Hepatocyte (in vitro differentiated cells): ENCODE results near the gene PTPRO. TPM values are rescaled to one million over a fixed set of nuclear protein-coding genes. Genes with fewer than 3 reads are reported as not detected.

ENCODE experiments used
- DNase-seq: peaks from one replicate; pipeline ENCODE4 v3.0.0-alpha.2; 2016; ENCODE audit warnings: low spot score
- H2AFZ ChIP-seq: fragments of 200-600 bp; sonication (generic); 2 replicates; pipeline ENCODE4 v1.6.0; 2016; ENCODE audit warnings: antibody characterized with exemption, mild to moderate bottlenecking
- H3K27ac ChIP-seq: fragments of 200-600 bp; sonication (generic); 2 replicates; pipeline ENCODE4 v1.5.1; 2016; ENCODE audit warnings: mild to moderate bottlenecking
- H3K27me3 ChIP-seq: fragments of 200-600 bp; sonication (generic); 2 replicates; pipeline ENCODE4 v1.6.1; 2016
- H3K36me3 ChIP-seq: fragments of 200-600 bp; sonication (generic); replicated peaks from 2 replicates; pipeline ENCODE4 v1.5.1; 2016; ENCODE audit warnings: low read depth; ENCODE audit not compliant: insufficient read depth
- H3K4me1 ChIP-seq: fragments of 200-600 bp; sonication (generic); 2 replicates; pipeline ENCODE4 v1.5.1; 2016; ENCODE audit warnings: mild to moderate bottlenecking, moderate library complexity; ENCODE audit not compliant: insufficient read depth
- H3K4me2 ChIP-seq: fragments of 200-600 bp; sonication (generic); 2 replicates; pipeline ENCODE4 v1.6.0; 2016
- H3K4me3 ChIP-seq: fragments of 200-600 bp; sonication (generic); 2 replicates; pipeline ENCODE4 v1.5.1; 2016; ENCODE audit warnings: mild to moderate bottlenecking
- H3K79me2 ChIP-seq: fragments of 200-600 bp; sonication (generic); 2 replicates; pipeline ENCODE4 v1.6.0; 2017; ENCODE audit warnings: mild to moderate bottlenecking
- H3K9me2 ChIP-seq: fragments of 200-600 bp; sonication (generic); replicated peaks from 2 replicates; pipeline ENCODE4 v1.6.0; 2017; ENCODE audit warnings: mild to moderate bottlenecking; ENCODE audit not compliant: insufficient read depth
- H3K9me3 ChIP-seq: fragments of 200-600 bp; sonication (generic); 2 replicates; pipeline ENCODE4 v1.5.1; 2016; ENCODE audit warnings: low read depth, mild to moderate bottlenecking
- H4K20me1 ChIP-seq: fragments of 200-600 bp; sonication (generic); 2 replicates; pipeline ENCODE4 v1.6.0; 2016; ENCODE audit warnings: mild to moderate bottlenecking; ENCODE audit not compliant: insufficient read depth, poor library complexity, severe bottlenecking
- EZH2 ChIP-seq: fragments of 200-600 bp; sonication (generic); IDR thresholded peaks from 2 replicates; pipeline ENCODE4 v1.6.1; 2016; ENCODE audit warnings: antibody characterized with exemption, mild to moderate bottlenecking, borderline replicate concordance
- EZH2phosphoT487 ChIP-seq: fragments of 200-600 bp; sonication (generic); IDR thresholded peaks from one replicate; pipeline ENCODE4 v1.6.1; 2018; ENCODE audit warnings: antibody characterized with exemption, mild to moderate bottlenecking, low read depth, moderate library complexity; ENCODE audit not compliant: unreplicated experiment, severe bottlenecking
- WGBS: methylation state at CpG from one replicate; pipeline ENCODE4 v1.1.6; 2016; ENCODE audit warnings: low lambda C conversion rate; ENCODE audit errors: missing lambda C conversion rate; 5-methylcytosine and 5-hydroxymethylcytosine counted together
- polyA plus RNA-seq: library from polyadenylated mRNA; unstranded; fragments of >200 nt; fragmentation: Nextera tagmentation; extraction: Ambion mirVana; gene quantifications from 2 replicates; pipeline ENCODE4 v1.2.1, GENCODE V29; 2016
- total RNA-seq: library from RNA; depleted of rRNA; stranded (reverse); fragments of >200 nt; gene quantifications from 2 replicates; pipeline ENCODE4 v1.2.3, GENCODE V29; 2014
- TF ChIP-seq, protein P1 (sequence below): fragments of 200-600 bp; sonication (generic); IDR thresholded peaks from 2 replicates; pipeline ENCODE4 v1.5.1; 2016; ENCODE audit warnings: antibody characterized with exemption, mild to moderate bottlenecking; ENCODE audit not compliant: poor library complexity

PTPRO gene
- total and polyA plus RNA-seq, 2 experiments from 2014 or later = 0.60 to 0.65 TPM

GRCh38 chr12:15599266-15600037 lies 277.1 kb downstream of the PTPRO start:
- H2AFZ ChIP-seq = no peak overlapping the region
- no peak overlapping the region for H3K4me3 ChIP-seq
- peak; percentile 66 for DNase-seq
- H3K9me2 ChIP-seq = no peaks in the 10 kb centered on the region
- no peaks in the 10 kb centered on the region for H3K9me3 ChIP-seq
- no peak overlapping the region for H3K27ac ChIP-seq
- no peak overlapping the region for H3K4me2 ChIP-seq
- TF ChIP-seq, protein P1, sequence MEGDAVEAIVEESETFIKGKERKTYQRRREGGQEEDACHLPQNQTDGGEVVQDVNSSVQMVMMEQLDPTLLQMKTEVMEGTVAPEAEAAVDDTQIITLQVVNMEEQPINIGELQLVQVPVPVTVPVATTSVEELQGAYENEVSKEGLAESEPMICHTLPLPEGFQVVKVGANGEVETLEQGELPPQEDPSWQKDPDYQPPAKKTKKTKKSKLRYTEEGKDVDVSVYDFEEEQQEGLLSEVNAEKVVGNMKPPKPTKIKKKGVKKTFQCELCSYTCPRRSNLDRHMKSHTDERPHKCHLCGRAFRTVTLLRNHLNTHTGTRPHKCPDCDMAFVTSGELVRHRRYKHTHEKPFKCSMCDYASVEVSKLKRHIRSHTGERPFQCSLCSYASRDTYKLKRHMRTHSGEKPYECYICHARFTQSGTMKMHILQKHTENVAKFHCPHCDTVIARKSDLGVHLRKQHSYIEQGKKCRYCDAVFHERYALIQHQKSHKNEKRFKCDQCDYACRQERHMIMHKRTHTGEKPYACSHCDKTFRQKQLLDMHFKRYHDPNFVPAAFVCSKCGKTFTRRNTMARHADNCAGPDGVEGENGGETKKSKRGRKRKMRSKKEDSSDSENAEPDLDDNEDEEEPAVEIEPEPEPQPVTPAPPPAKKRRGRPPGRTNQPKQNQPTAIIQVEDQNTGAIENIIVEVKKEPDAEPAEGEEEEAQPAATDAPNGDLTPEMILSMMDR = no peak
- TF ChIP-seq EZH2phosphoT487 (no peak), EZH2 (no peak)
- H3K27me3 ChIP-seq = no peaks in the 10 kb centered on the region
- WGBS = 61% methylated on average over 4 of the region's 4 CpGs
- no peaks in the 10 kb centered on the region for H3K36me3 ChIP-seq
- no peaks in the 10 kb centered on the region for H4K20me1 ChIP-seq
- no peaks in the 10 kb centered on the region for H3K79me2 ChIP-seq
- peaks cover 12% of the 10 kb centered on the region for H3K4me1 ChIP-seq

DNA sequence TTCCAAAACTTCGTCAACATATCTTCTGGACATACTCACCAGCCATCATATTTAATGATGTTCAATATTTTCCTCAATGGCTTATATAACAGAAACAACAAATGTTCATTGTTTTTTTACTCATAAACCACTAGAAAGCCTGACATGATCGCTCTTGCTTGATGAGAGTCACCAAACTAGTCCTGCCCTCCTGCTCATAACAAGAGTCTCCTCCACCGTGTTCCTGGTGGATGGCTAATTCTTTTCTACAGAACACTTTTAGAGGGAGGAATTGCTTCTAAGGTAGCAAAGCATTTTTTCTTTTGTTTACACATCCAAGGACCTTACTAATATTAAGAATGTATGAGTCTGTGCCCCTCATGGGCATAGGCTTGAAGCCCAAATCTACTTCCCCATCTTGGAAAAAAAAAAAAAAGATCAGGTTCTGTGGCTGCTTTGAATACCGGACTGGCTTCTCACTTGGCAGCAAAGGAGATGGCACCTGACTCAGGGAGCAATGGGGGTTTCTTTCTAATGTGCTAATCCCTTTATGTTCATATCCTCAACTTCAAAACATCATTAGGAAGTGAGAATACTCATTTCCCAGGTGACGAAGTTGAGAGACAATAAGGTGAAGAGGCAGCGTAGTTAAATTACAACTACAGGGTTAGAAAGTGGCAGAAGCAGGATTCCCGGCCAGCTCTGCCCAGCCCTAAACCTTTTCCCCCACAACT lies 278.1 kb downstream of the PTPRO start:
- H3K4me2 ChIP-seq = no peak overlapping the region

GRCh38 chr12:15601210-15601800 lies 279.0 kb downstream of the PTPRO start:
- Histone ChIP-seq H3K27ac (no peak overlapping the region), H3K4me1 (peaks cover 12% of the 10 kb centered on the region), H3K9me3 (no peaks in the 10 kb centered on the region), H2AFZ (no peak overlapping the region), H3K79me2 (no peaks in the 10 kb centered on the region), H3K27me3 (no peaks in the 10 kb centered on the region), H3K4me3 (no peak overlapping the region), H3K9me2 (no peaks in the 10 kb centered on the region), H3K36me3 (no peaks in the 10 kb centered on the region), H3K4me2 (no peak overlapping the region), H4K20me1 (no peaks in the 10 kb centered on the region)
- no peak for TF ChIP-seq EZH2
- TF ChIP-seq EZH2phosphoT487 = no peak
- TF ChIP-seq, protein P1 = no peak
- DNase-seq = peak; percentile 13
- WGBS = 87% methylated on average over 1 of the region's 1 CpG

More for the DNA sequence above, 278.1 kb downstream of the PTPRO start:
- Histone ChIP-seq H3K79me2 (no peaks in the 10 kb centered on the region), H3K27me3 (no peaks in the 10 kb centered on the region), H3K9me3 (no peaks in the 10 kb centered on the region), H3K4me3 (no peak overlapping the region), H4K20me1 (no peaks in the 10 kb centered on the region), H3K9me2 (no peaks in the 10 kb centered on the region), H3K4me1 (peaks cover 12% of the 10 kb centered on the region), H3K36me3 (no peaks in the 10 kb centered on the region), H2AFZ (no peak overlapping the region), H3K27ac (no peak overlapping the region)
- WGBS = 90% methylated on average over 7 of the region's 7 CpGs
- DNase-seq = no peak
- TF ChIP-seq, protein P1 = no peak
- TF ChIP-seq EZH2 (no peak), EZH2phosphoT487 (no peak)
